ENCODE measurements around the gene NSRP1. TPM values are rescaled to one million over a fixed set of nuclear protein-coding genes. Genes with fewer than 3 reads are reported as not detected.

Gene NSRP1
- total RNA-seq, result 15.2 and 16.7 TPM in 2 replicates

GRCh38 chr17:30116661-30117551, at the start of gene NSRP1:
Gene NSRP1, plus strand, starts transcription at chr17:30116816. Its CDS starts 28 bp downstream, at chr17:30116844.

GRCh38 chr17:30235386-30236296, 119.0 kb downstream of the NSRP1 start, which contains the start of gene SLC6A4:
Gene SLC6A4, minus strand, starts transcription at chr17:30235697. Its CDS starts 13,739 bp downstream, at chr17:30221958.

Other genes with a start within 250 kb of the NSRP1 start
- gene SSH2, start 186.6 kb upstream of the NSRP1 start, total RNA-seq, result 10.6 and 14.3 TPM in 2 replicates
- 0.07 and 0.13 TPM in 2 replicates for gene EFCAB5, start 175.2 kb upstream of the NSRP1 start, total RNA-seq
- gene SLC6A4, start 118.9 kb downstream of the NSRP1 start, total RNA-seq, result 3.9 and 4.0 TPM in 2 replicates
- gene BLMH, start 175.1 kb downstream of the NSRP1 start, total RNA-seq, result 31.9 and 35.5 TPM in 2 replicates
- gene TMIGD1, start 217.2 kb downstream of the NSRP1 start, total RNA-seq, result not detected in 2 replicates